OCI-LY7 (cell line): Measurements from ENCODE around the gene CECR2. TPM values are rescaled to one million over a fixed set of nuclear protein-coding genes. Genes with fewer than 3 reads are reported as not detected.

Source experiments
- BruUV-seq: library from RNA; stranded (reverse); fragments of 400-500 nt; replicated peaks from 2 replicates; lab custom pipeline; 2021; lab: Mats Ljungman, UMichigan
- CTCF ChIA-PET: fragments of 300-600 bp; sonication (Branson Sonifier 250); formaldehyde crosslinking; loops from one replicate; lab custom pipeline; 2022; ENCODE audit warnings: antibody characterized with exemption; ENCODE audit not compliant: unreplicated experiment; lab: Charles Lee
- POLR2A ChIA-PET: fragments of 300-600 bp; sonication (Branson Sonifier 250); formaldehyde crosslinking; loops from one replicate; lab custom pipeline; 2022; ENCODE audit warnings: antibody characterized with exemption; lab: Charles Lee
- DNase-seq: peaks from one replicate; pipeline ENCODE4 v3.0.0-alpha.2; 2015; ENCODE audit warnings: low spot score
- H2AFZ ChIP-seq: fragments of 200-600 bp; sonication (generic), shearing (Covaris generic); 2 replicates; pipeline ENCODE4 v1.6.1; 2014; ENCODE audit warnings: mild to moderate bottlenecking, antibody characterized with exemption, low read length, moderate library complexity
- H3K27ac ChIP-seq: fragments of 200-600 bp; sonication (generic); 2 replicates; pipeline ENCODE4 v1.5.1; 2014; ENCODE audit warnings: mixed run types, low read depth, mild to moderate bottlenecking, moderate library complexity, low read length, inconsistent platforms; ENCODE audit not compliant: poor library complexity, severe bottlenecking
- H3K36me3 ChIP-seq: fragments of 200-600 bp; sonication (generic); 2 replicates; pipeline ENCODE4 v1.6.1; 2014; ENCODE audit warnings: mild to moderate bottlenecking, antibody characterized with exemption, low read length, moderate library complexity, mixed read lengths; ENCODE audit not compliant: insufficient read depth
- H3K4me1 ChIP-seq: fragments of 200-600 bp; sonication (generic); 2 replicates; pipeline ENCODE4 v1.5.1; 2014; ENCODE audit warnings: mild to moderate bottlenecking, low read length; ENCODE audit not compliant: insufficient read depth, poor library complexity, severe bottlenecking
- H3K4me2 ChIP-seq: fragments of 200-600 bp; sonication (generic); 2 replicates; pipeline ENCODE4 v1.6.1; 2014; ENCODE audit warnings: mild to moderate bottlenecking, low read length
- H3K4me3 ChIP-seq: fragments of 200-600 bp; sonication (generic); 2 replicates; pipeline ENCODE4 v1.5.1; 2014; ENCODE audit warnings: mild to moderate bottlenecking, low read depth, low read length; ENCODE audit not compliant: poor library complexity, severe bottlenecking
- H3K79me2 ChIP-seq: fragments of 200-600 bp; sonication (generic); 2 replicates; pipeline ENCODE4 v1.6.1; 2016; ENCODE audit warnings: low read depth, mild to moderate bottlenecking, low read length, moderate library complexity, mixed read lengths; ENCODE audit not compliant: insufficient read depth
- H3K9me2 ChIP-seq: fragments of 200-600 bp; sonication (generic); 2 replicates; pipeline ENCODE4 v1.6.1; 2016; ENCODE audit warnings: mild to moderate bottlenecking, low read length, mixed read lengths; ENCODE audit not compliant: insufficient read depth
- H3K9me3 ChIP-seq: fragments of 200-600 bp; sonication (generic); 2 replicates; pipeline ENCODE4 v1.6.1; 2014; ENCODE audit warnings: mild to moderate bottlenecking, mixed run types, low read length, mixed read lengths
- H4K20me1 ChIP-seq: fragments of 200-600 bp; sonication (generic); 2 replicates; pipeline ENCODE4 v1.6.1; 2014; ENCODE audit warnings: mild to moderate bottlenecking, antibody characterized with exemption, low read length, moderate library complexity, mixed read lengths; ENCODE audit not compliant: insufficient read depth
- EZH2phosphoT487 ChIP-seq: fragments of 200-600 bp; sonication (generic); IDR thresholded peaks from 2 replicates; pipeline ENCODE4 v1.6.1; 2018; ENCODE audit warnings: low read depth, borderline replicate concordance, mild to moderate bottlenecking, mixed run types, antibody characterized with exemption, low read length, moderate library complexity, mixed read lengths
- intact Hi-C: fragments of 100-400 bp; cut with micrococcal nuclease; formaldehyde crosslinking; loops from one replicate; pipeline ENCODE4 v1.10.0; 2022; ENCODE audit not compliant: unreplicated experiment
- total RNA-seq, 2 experiments: library from RNA; depleted of rRNA in 1 of 2; stranded (reverse); fragments of >200 nt in 1 of 2; shearing (Covaris generic) in 1 of 2; gene quantifications; 2 replicates each; pipeline ENCODE4 v1.2.3, GENCODE V29; 2014 to 2022
- TF ChIP-seq, protein P1 (sequence below): fragments of 200-600 bp; sonication (generic); conservative IDR thresholded peaks from 2 replicates; pipeline ENCODE4 v1.5.1; 2014; ENCODE audit warnings: mild to moderate bottlenecking, antibody characterized with exemption, low read length, moderate library complexity, mixed read lengths

CECR2 gene
- total RNA-seq, 2 experiments from 2014 or later: 0.09 to 0.53 TPM

DNA sequence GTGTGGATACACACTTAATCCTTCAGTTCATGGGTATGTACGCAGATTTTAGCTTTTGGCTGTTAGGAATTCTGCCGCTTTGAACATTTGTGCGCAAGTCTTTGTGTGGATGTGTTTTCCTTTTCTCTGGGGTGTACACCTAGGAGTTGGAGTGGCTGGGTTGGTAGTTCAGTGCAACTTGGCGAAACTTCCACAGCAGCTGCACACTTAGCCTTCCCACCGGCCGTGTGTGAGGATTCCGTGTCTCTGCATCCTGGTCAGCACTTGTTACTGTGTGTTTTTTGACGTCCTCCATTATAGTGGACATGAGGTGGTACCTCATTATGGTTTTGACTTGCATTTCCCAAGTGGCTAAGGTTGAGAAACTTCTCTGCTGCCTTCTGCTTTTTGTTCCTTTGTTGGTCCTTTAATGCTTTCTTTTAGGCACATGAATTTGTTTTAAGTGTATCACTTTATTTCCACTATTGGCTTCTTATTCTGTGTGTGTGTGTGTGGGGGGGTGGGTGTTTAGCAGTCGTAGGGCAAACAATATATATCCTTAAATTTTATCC is 121.9 kb downstream of the CECR2 start:
- no peaks in the 10 kb centered on the region for H3K9me3 ChIP-seq
- H3K4me2 ChIP-seq: no peak overlapping the region
- no peak overlapping the region for H2AFZ ChIP-seq
- CTCF ChIA-PET: no interaction called here
- H3K9me2 ChIP-seq: no peaks in the 10 kb centered on the region
- POLR2A ChIA-PET: interaction anchor here (0.6 to 0.9 kb wide), 4 partner anchors 10 to 347 kb away, joined by 3 to 4 read pairs (median 3); no protein-coding TSS in a partner anchor
- H3K36me3 ChIP-seq: no peaks in the 10 kb centered on the region
- H4K20me1 ChIP-seq: no peaks in the 10 kb centered on the region
- no TSS peak for BruUV-seq
- no peak overlapping the region for H3K4me3 ChIP-seq
- no peak overlapping the region for H3K27ac ChIP-seq
- no peak for DNase-seq
- TF ChIP-seq, protein P1, sequence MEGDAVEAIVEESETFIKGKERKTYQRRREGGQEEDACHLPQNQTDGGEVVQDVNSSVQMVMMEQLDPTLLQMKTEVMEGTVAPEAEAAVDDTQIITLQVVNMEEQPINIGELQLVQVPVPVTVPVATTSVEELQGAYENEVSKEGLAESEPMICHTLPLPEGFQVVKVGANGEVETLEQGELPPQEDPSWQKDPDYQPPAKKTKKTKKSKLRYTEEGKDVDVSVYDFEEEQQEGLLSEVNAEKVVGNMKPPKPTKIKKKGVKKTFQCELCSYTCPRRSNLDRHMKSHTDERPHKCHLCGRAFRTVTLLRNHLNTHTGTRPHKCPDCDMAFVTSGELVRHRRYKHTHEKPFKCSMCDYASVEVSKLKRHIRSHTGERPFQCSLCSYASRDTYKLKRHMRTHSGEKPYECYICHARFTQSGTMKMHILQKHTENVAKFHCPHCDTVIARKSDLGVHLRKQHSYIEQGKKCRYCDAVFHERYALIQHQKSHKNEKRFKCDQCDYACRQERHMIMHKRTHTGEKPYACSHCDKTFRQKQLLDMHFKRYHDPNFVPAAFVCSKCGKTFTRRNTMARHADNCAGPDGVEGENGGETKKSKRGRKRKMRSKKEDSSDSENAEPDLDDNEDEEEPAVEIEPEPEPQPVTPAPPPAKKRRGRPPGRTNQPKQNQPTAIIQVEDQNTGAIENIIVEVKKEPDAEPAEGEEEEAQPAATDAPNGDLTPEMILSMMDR: no peak
- no peak for TF ChIP-seq EZH2phosphoT487
- intact Hi-C loops: no loop called here
- no peaks in the 10 kb centered on the region for H3K79me2 ChIP-seq
- H3K4me1 ChIP-seq: no peaks in the 10 kb centered on the region

DNA sequence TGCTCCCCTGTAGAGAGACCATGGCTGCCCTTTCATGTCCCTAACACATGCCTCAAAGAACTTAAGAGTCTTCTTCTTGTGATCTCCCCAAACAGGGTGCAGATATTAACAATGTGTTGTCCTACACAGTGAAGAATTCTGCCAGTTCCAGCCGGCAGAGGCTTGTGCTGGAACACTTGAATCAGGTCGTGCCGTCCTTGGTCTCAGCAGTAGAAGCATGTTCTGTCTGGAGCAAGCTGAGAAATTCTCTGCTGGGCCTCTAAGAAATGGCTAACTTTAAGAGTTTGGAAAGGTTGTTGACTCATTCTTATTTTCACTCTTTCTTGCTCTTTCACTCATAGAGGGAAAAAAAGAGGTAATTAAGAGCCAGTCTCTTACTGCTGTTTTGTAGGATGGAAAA is 123.0 kb downstream of the CECR2 start:
- ChIA-PET CTCF (no interaction called here), POLR2A (interaction anchor here (0.9 kb wide), 1 partner anchor 9 kb away, joined by 4 read pairs; no protein-coding TSS in a partner anchor)
- intact Hi-C loops: no loop called here
- H3K27ac ChIP-seq: no peak overlapping the region
- H3K4me2 ChIP-seq: no peak overlapping the region
- no peak overlapping the region for H3K4me3 ChIP-seq
- no peaks in the 10 kb centered on the region for H4K20me1 ChIP-seq
- no peak for DNase-seq
- no peaks in the 10 kb centered on the region for H3K9me3 ChIP-seq
- no peaks in the 10 kb centered on the region for H3K9me2 ChIP-seq
- H2AFZ ChIP-seq: no peak overlapping the region
- no TSS peak for BruUV-seq
- TF ChIP-seq EZH2phosphoT487: no peak
- TF ChIP-seq, protein P1: no peak
- no peaks in the 10 kb centered on the region for H3K79me2 ChIP-seq
- peaks cover 6% of the 10 kb centered on the region for H3K4me1 ChIP-seq
- no peaks in the 10 kb centered on the region for H3K36me3 ChIP-seq

DNA sequence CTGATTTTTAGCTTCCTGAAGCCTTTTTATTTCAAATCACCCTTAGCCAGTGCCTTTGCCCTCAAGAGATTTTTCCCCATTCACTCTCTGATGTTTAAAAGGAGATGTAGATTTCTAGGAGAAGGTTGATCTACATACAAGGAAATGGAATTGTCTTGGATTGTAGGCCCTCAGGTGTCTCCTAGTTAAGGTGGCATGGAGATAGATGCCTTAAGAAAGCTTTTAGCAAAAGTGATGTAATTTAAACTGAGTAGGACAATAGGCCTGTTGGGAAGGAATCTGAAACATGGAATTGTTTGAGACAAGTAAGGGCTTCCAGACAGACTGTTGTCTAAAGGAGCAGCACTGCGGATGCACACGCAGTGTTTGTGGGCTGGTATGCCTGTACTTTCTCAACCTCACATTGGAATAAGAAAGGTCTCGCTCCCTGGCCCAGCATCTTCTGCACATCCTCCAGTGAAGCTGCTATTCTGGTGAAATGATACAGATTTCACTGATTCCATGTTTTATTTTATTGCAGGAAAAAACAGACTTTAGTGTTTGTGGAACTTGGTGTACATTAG is 124.2 kb downstream of the CECR2 start:
- Histone ChIP-seq H3K9me2 (no peaks in the 10 kb centered on the region), H4K20me1 (no peaks in the 10 kb centered on the region), H3K36me3 (no peaks in the 10 kb centered on the region), H3K79me2 (no peaks in the 10 kb centered on the region), H3K9me3 (no peaks in the 10 kb centered on the region), H3K27ac (no peak overlapping the region), H2AFZ (no peak overlapping the region), H3K4me2 (no peak overlapping the region), H3K4me1 (peaks cover 6% of the 10 kb centered on the region), H3K4me3 (no peak overlapping the region)
- no peak for TF ChIP-seq EZH2phosphoT487
- TF ChIP-seq, protein P1: no peak
- BruUV-seq: no TSS peak
- DNase-seq: no peak
- ChIA-PET POLR2A (interaction anchor here (1.2 kb wide), 1 partner anchor 8 kb away, joined by 5 read pairs; no protein-coding TSS in a partner anchor), CTCF (no interaction called here)
- intact Hi-C loops: no loop called here
